ENCODE data around the gene SPOCK1. TPM values are rescaled to one million over a fixed set of nuclear protein-coding genes. Genes with fewer than 3 reads are reported as not detected.

The SPOCK1 gene
- total RNA-seq, 1 experiment from 2014 or later, result 23.9 TPM

GRCh38 chr5:136985785-136986475 lies 513.2 kb downstream of the SPOCK1 start:
- CTCF ChIA-PET, result no interaction called here
- Histone ChIP-seq H3K4me3 (no peak overlapping the region), H3K9me2 (ENCODE audit: insufficient read depth) (no peaks in the 10 kb centered on the region), H2AFZ (no peak overlapping the region), H3K79me2 (ENCODE audit: low read depth) (no peaks in the 10 kb centered on the region), H3K27ac (no peak overlapping the region), H4K20me1 (ENCODE audit: insufficient read depth) (no peaks in the 10 kb centered on the region), H3K4me2 (no peak overlapping the region), H3K9me3 (ENCODE audit: insufficient read depth, low read depth) (no peaks in the 10 kb centered on the region), H3K4me1 (replicated peaks; ENCODE audit: insufficient read depth) (no peaks in the 10 kb centered on the region), H3F3A (ENCODE audit: insufficient read depth, low read depth) (no peaks in the 10 kb centered on the region), H3K27me3 (ENCODE audit: insufficient read depth, low read depth) (no peaks in the 10 kb centered on the region), H3K36me3 (ENCODE audit: low read depth) (no peaks in the 10 kb centered on the region)
- no peak for TF ChIP-seq CTCF (conservative IDR thresholded peaks at IDR 0.05)
- intact Hi-C loops (cut with micrococcal nuclease; ENCODE audit: unreplicated experiment), result no loop called here
- POLR2A ChIA-PET (ENCODE audit: unreplicated experiment), result no interaction called here
- DNase-seq, result no peak
- BruUV-seq (replicated peaks), result no TSS peak

GRCh38 chr5:136984772-136985446 lies 514.2 kb downstream of the SPOCK1 start:
- no peak overlapping the region for H2AFZ ChIP-seq
- ChIA-PET POLR2A (ENCODE audit: unreplicated experiment) (no interaction called here), CTCF (no interaction called here)
- H3K4me2 ChIP-seq, result no peak overlapping the region
- no peaks in the 10 kb centered on the region for H3F3A ChIP-seq (ENCODE audit: insufficient read depth, low read depth)
- no peak overlapping the region for H3K4me3 ChIP-seq
- H3K9me3 ChIP-seq (ENCODE audit: insufficient read depth, low read depth), result no peaks in the 10 kb centered on the region
- no peaks in the 10 kb centered on the region for H4K20me1 ChIP-seq (ENCODE audit: insufficient read depth)
- intact Hi-C loops (cut with micrococcal nuclease; ENCODE audit: unreplicated experiment), result no loop called here
- H3K27me3 ChIP-seq (ENCODE audit: insufficient read depth, low read depth), result no peaks in the 10 kb centered on the region
- no TSS peak for BruUV-seq (replicated peaks)
- H3K79me2 ChIP-seq (ENCODE audit: low read depth), result no peaks in the 10 kb centered on the region
- TF ChIP-seq EZH2 (IDR thresholded peaks at IDR 0.05; ENCODE audit: low read depth), result no peak
- no peak for TF ChIP-seq CTCF (conservative IDR thresholded peaks at IDR 0.05)
- DNase-seq, result no peak
- H3K36me3 ChIP-seq (ENCODE audit: low read depth), result no peaks in the 10 kb centered on the region
- no peaks in the 10 kb centered on the region for H3K4me1 ChIP-seq (replicated peaks; ENCODE audit: insufficient read depth)
- H3K27ac ChIP-seq, result no peak overlapping the region
- no peaks in the 10 kb centered on the region for H3K9me2 ChIP-seq (ENCODE audit: insufficient read depth)

- Histone ChIP-seq H3K9me2 (ENCODE audit: insufficient read depth) (no peaks in the 10 kb centered on the region), H3K36me3 (ENCODE audit: low read depth) (no peaks in the 10 kb centered on the region), H3K4me3 (no peak overlapping the region), H3F3A (ENCODE audit: insufficient read depth, low read depth) (no peaks in the 10 kb centered on the region; the same call in 1 of the 2 replicates), H3K27me3 (ENCODE audit: insufficient read depth, low read depth) (no peaks in the 10 kb centered on the region), H3K27ac (no peak overlapping the region), H4K20me1 (ENCODE audit: insufficient read depth) (no peaks in the 10 kb centered on the region), H3K4me2 (no peak overlapping the region), H2AFZ (no peak overlapping the region), H3K9me3 (ENCODE audit: insufficient read depth, low read depth) (no peaks in the 10 kb centered on the region), H3K4me1 (replicated peaks; ENCODE audit: insufficient read depth) (no peaks in the 10 kb centered on the region; the same call in 1 of the 2 replicates), H3K79me2 (ENCODE audit: low read depth) (no peaks in the 10 kb centered on the region)
- ChIA-PET CTCF (no interaction called here), POLR2A (ENCODE audit: unreplicated experiment) (no interaction called here)
- intact Hi-C loops (cut with micrococcal nuclease; ENCODE audit: unreplicated experiment), result no loop called here
- TF ChIP-seq EZH2 (IDR thresholded peaks at IDR 0.05; ENCODE audit: low read depth), result no peak
- TF ChIP-seq CTCF (conservative IDR thresholded peaks at IDR 0.05), result no peak
- DNase-seq, result no peak
- no TSS peak for BruUV-seq (replicated peaks)
These were observed 517.2 kb downstream of the SPOCK1 start for GRCh38 chr5:136981936-136982335.

Data from PC-9 (cell line).